Loucy (cell line): Measurements from ENCODE around the gene SYNGR2.

Source experiments
- EZH2phosphoT487 ChIP-seq: fragments of 200-600 bp; IDR thresholded peaks from 2 replicates; pipeline ENCODE4 v1.6.1; 2018; ENCODE audit warnings: antibody characterized with exemption, mild to moderate bottlenecking, moderate library complexity, borderline replicate concordance
- TF ChIP-seq, protein P1 (sequence below): fragments of 200-600 bp; sonication (generic); conservative IDR thresholded peaks from 2 replicates; pipeline ENCODE4 v1.5.1; 2014; ENCODE audit warnings: mild to moderate bottlenecking, antibody characterized with exemption, low read length

- TF ChIP-seq, protein P1, sequence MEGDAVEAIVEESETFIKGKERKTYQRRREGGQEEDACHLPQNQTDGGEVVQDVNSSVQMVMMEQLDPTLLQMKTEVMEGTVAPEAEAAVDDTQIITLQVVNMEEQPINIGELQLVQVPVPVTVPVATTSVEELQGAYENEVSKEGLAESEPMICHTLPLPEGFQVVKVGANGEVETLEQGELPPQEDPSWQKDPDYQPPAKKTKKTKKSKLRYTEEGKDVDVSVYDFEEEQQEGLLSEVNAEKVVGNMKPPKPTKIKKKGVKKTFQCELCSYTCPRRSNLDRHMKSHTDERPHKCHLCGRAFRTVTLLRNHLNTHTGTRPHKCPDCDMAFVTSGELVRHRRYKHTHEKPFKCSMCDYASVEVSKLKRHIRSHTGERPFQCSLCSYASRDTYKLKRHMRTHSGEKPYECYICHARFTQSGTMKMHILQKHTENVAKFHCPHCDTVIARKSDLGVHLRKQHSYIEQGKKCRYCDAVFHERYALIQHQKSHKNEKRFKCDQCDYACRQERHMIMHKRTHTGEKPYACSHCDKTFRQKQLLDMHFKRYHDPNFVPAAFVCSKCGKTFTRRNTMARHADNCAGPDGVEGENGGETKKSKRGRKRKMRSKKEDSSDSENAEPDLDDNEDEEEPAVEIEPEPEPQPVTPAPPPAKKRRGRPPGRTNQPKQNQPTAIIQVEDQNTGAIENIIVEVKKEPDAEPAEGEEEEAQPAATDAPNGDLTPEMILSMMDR = no peak
- no peak for TF ChIP-seq EZH2phosphoT487
Observed at GRCh38 chr17:78122931-78123249, 45.5 kb upstream of the SYNGR2 start.
